Bronchial epithelial cell (primary cell): Measurements from ENCODE around the gene FAM83F. TPM values are rescaled to one million over a fixed set of nuclear protein-coding genes. Genes with fewer than 3 reads are reported as not detected.

Source experiments
- DNase-seq: peaks from one replicate; pipeline ENCODE4 v3.0.0-alpha.2; 2010; ENCODE audit warnings: low read depth
- FAIRE-seq: peaks from 2 replicates; lab custom pipeline; 2011; peaks lifted over from hg19 to GRCh38; lab: Jason Lieb, UNC
- H3K27me3 ChIP-seq: 2 replicates; pipeline ENCODE4 v1.5.1; 2011; ENCODE audit warnings: low read length; ENCODE audit not compliant: control insufficient read depth, insufficient read depth
- H3K36me3 ChIP-seq: 2 replicates; pipeline ENCODE4 v1.5.1; 2011; ENCODE audit warnings: low read length; ENCODE audit not compliant: control insufficient read depth, insufficient read depth
- H3K4me3 ChIP-seq: 2 replicates; pipeline ENCODE4 v1.5.1; 2011; ENCODE audit warnings: mild to moderate bottlenecking, low read depth, low read length, control low read depth
- CTCF ChIP-seq: IDR thresholded peaks from 2 replicates; pipeline ENCODE4 v1.5.1; 2011; ENCODE audit warnings: mild to moderate bottlenecking, moderate library complexity, low read length, control low read depth, inconsistent platforms; ENCODE audit not compliant: insufficient read depth, severe bottlenecking
- total RNA-seq: library from RNA; depleted of rRNA; stranded (reverse); fragments of >200 nt; gene quantifications from 2 replicates; pipeline ENCODE4 v1.2.1, GENCODE V29; 2014

Gene FAM83F
- total RNA-seq, 1 donor from 2014 or later = 22.1 TPM

- Histone ChIP-seq H3K27me3 (peaks cover 18% of the 10 kb centered on the region), H3K4me3 (no peak overlapping the region), H3K36me3 (no peaks in the 10 kb centered on the region)
- TF ChIP-seq CTCF = no peak
- DNase-seq (no peak), FAIRE-seq (no peak)
Observed at GRCh38 chr22:39970742-39971141, 24.0 kb upstream of the FAM83F start.

- DNase-seq = no peak
- H3K27me3 ChIP-seq = peaks cover 25% of the 10 kb centered on the region
- FAIRE-seq = no peak
Observed at GRCh38 chr22:39972641-39973040, 22.1 kb upstream of the FAM83F start.

GRCh38 chr22:39973656-39974055 is 21.1 kb upstream of the FAM83F start:
- H3K27me3 ChIP-seq = peaks cover 25% of the 10 kb centered on the region
- no peak overlapping the region for H3K4me3 ChIP-seq
- TF ChIP-seq CTCF = no peak
- no peaks in the 10 kb centered on the region for H3K36me3 ChIP-seq
- FAIRE-seq = peak; percentile 55
- DNase-seq = no peak

More at GRCh38 chr22:39972641-39973040, 22.1 kb upstream of the FAM83F start:
- TF ChIP-seq CTCF = no peak
- H3K36me3 ChIP-seq = no peaks in the 10 kb centered on the region
- no peak overlapping the region for H3K4me3 ChIP-seq

DNA sequence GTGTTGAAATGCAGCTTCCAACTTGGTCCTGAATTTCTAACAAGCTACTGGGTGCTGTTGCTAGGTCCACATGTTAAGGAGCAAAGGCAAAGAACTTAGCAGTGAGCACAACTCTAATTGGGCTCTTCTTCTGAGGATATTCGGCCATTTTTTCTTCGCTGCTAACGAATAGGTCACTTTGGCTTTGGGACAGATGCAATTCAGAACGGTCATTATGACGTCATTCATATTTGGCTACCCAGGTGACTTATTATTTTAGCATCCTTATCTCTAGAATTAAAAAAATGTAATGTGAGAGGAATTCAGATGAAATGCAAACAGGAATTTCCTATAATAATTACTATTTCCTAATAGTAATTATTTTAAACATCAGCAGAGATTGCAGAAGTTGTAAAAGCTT is 20.7 kb upstream of the FAM83F start:
- no peak for FAIRE-seq
- Histone ChIP-seq H3K4me3 (no peak overlapping the region), H3K36me3 (no peaks in the 10 kb centered on the region), H3K27me3 (peaks cover 25% of the 10 kb centered on the region)
- no peak for TF ChIP-seq CTCF
- no peak for DNase-seq

- FAIRE-seq (no peak), DNase-seq (no peak)
- H3K36me3 ChIP-seq = no peaks in the 10 kb centered on the region
- peaks cover 11% of the 10 kb centered on the region for H3K27me3 ChIP-seq
- TF ChIP-seq CTCF = no peak
- no peak overlapping the region for H3K4me3 ChIP-seq
Observed at GRCh38 chr22:39979048-39979447, 15.7 kb upstream of the FAM83F start.

DNA sequence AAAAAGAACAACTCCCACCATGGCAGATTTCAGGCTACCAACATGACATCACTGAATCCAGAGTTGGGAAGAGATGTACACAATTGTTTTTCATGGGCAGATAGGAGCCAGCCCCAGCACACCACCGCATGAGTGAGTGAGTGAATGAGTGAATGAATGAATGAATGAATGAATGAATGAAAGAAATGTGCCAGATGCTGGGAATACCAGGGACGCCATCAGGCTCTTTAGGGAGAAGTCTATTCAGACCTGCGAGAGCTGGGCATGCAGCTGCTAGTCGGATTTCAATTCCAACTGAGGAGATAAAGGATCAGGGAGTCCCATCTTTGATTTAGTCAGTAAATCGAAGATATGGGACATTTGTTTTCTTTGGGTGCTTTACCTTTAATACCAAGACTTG is 15.3 kb upstream of the FAM83F start:
- Histone ChIP-seq H3K27me3 (peaks cover 10% of the 10 kb centered on the region), H3K4me3 (no peak overlapping the region), H3K36me3 (no peaks in the 10 kb centered on the region)
- no peak for TF ChIP-seq CTCF
- FAIRE-seq = no peak
- DNase-seq = no peak
